ENCODE data around the gene RALGAPA1.

- TF ChIP-seq SIN3A (IDR thresholded peaks at IDR 0.05; ENCODE audit: borderline replicate concordance, insufficient read depth, low read length) (no peak), POLR2AphosphoS5 (IDR thresholded peaks at IDR 0.05; ENCODE audit: low read depth, low read length) (no peak), TAF1 (IDR thresholded peaks at IDR 0.05; ENCODE audit: borderline replicate concordance, insufficient read depth, low read length) (no peak), REST (IDR thresholded peaks at IDR 0.05; ENCODE audit: insufficient read depth in 1 of 2, low read depth in 2 of 2, low read length in 2 of 2) (no peak), FOXP2 (optimal IDR thresholded peaks at IDR 0.05; ENCODE audit: borderline replicate concordance, extremely low read depth, extremely low read length, insufficient read depth) (no peak)
Measured at GRCh38 chr14:35730871-35731270, 78.2 kb downstream of the RALGAPA1 start.

Measured in PFSK-1 (cell line).